ENCODE measurements around the gene PPIE. TPM values are rescaled to one million over a fixed set of nuclear protein-coding genes. Genes with fewer than 3 reads are reported as not detected.

Gene PPIE
- total and polyA plus RNA-seq, 2 experiments from 2014 or later, result 27.8 to 51.9 TPM

Small RNA genes lying within 50 kb of the gene (small RNA-seq; reads per million reads assigned to genes)
- gene AL033527.1 (ENCODE audit: low replicate concordance), result not detected
- not detected for gene RNU7-121P (ENCODE audit: low replicate concordance)

Other genes starting within 250 kb of the PPIE start
- gene BMP8A, start 247.2 kb upstream of the PPIE start, total RNA-seq (2014; rRNA removed; shearing (Covaris generic)), result 0.63 and 1.3 TPM in 2 replicates
- gene BMP8A, start 247.2 kb upstream of the PPIE start, polyA plus RNA-seq (2016; fragmentation: Nextera tagmentation; extraction: Ambion mirVana), result 0.34 TPM in 1 of 2 replicates, not detected in the other
- gene PABPC4, start 162.1 kb upstream of the PPIE start, total RNA-seq (2014; rRNA removed; shearing (Covaris generic)), result 193 and 199 TPM in 2 replicates
- 280 and 328 TPM in 2 replicates for gene PABPC4, start 162.1 kb upstream of the PPIE start, polyA plus RNA-seq (2016; fragmentation: Nextera tagmentation; extraction: Ambion mirVana)
- 4.1 and 4.5 TPM in 2 replicates for gene HEYL, start 99.2 kb upstream of the PPIE start, total RNA-seq (2014; rRNA removed; shearing (Covaris generic))
- 1.6 and 1.8 TPM in 2 replicates for gene HEYL, start 99.2 kb upstream of the PPIE start, polyA plus RNA-seq (2016; fragmentation: Nextera tagmentation; extraction: Ambion mirVana)
- gene NT5C1A, start 66.8 kb upstream of the PPIE start, total RNA-seq (2014; rRNA removed; shearing (Covaris generic)), result not detected in 2 replicates
- not detected in 2 replicates for gene NT5C1A, start 66.8 kb upstream of the PPIE start, polyA plus RNA-seq (2016; fragmentation: Nextera tagmentation; extraction: Ambion mirVana)
- 1.1 and 1.2 TPM in 2 replicates for gene HPCAL4, start 47.4 kb upstream of the PPIE start, total RNA-seq (2014; rRNA removed; shearing (Covaris generic))
- gene HPCAL4, start 47.4 kb upstream of the PPIE start, polyA plus RNA-seq (2016; fragmentation: Nextera tagmentation; extraction: Ambion mirVana), result 0.08 and 0.12 TPM in 2 replicates
- gene OXCT2, start 32.5 kb downstream of the PPIE start, total RNA-seq (2014; rRNA removed; shearing (Covaris generic)), result 2.8 and 4.0 TPM in 2 replicates
- 1.1 and 1.4 TPM in 2 replicates for gene OXCT2, start 32.5 kb downstream of the PPIE start, polyA plus RNA-seq (2016; fragmentation: Nextera tagmentation; extraction: Ambion mirVana)
- gene BMP8B, start 50.0 kb downstream of the PPIE start, total RNA-seq (2014; rRNA removed; shearing (Covaris generic)), result 0.43 and 0.90 TPM in 2 replicates
- 0.16 and 0.17 TPM in 2 replicates for gene BMP8B, start 50.0 kb downstream of the PPIE start, polyA plus RNA-seq (2016; fragmentation: Nextera tagmentation; extraction: Ambion mirVana)
- 31.0 and 31.8 TPM in 2 replicates for gene TRIT1, start 144.6 kb downstream of the PPIE start, total RNA-seq (2014; rRNA removed; shearing (Covaris generic))
- gene TRIT1, start 144.6 kb downstream of the PPIE start, polyA plus RNA-seq (2016; fragmentation: Nextera tagmentation; extraction: Ambion mirVana), result 19.4 and 24.3 TPM in 2 replicates
- gene MYCL, start 163.0 kb downstream of the PPIE start, total RNA-seq (2014; rRNA removed; shearing (Covaris generic)), result 38.8 and 41.1 TPM in 2 replicates
- 8.2 and 9.1 TPM in 2 replicates for gene MYCL, start 163.0 kb downstream of the PPIE start, polyA plus RNA-seq (2016; fragmentation: Nextera tagmentation; extraction: Ambion mirVana)
- gene MFSD2A, start 216.3 kb downstream of the PPIE start, total RNA-seq (2014; rRNA removed; shearing (Covaris generic)), result 22.1 and 23.9 TPM in 2 replicates
- gene MFSD2A, start 216.3 kb downstream of the PPIE start, polyA plus RNA-seq (2016; fragmentation: Nextera tagmentation; extraction: Ambion mirVana), result 16.1 and 17.9 TPM in 2 replicates